ENCODE measurements around the gene ZNF70. TPM values are rescaled to one million over a fixed set of nuclear protein-coding genes. Genes with fewer than 3 reads are reported as not detected.

Gene ZNF70
- total and polyA plus RNA-seq, 2 of the 13 experiments (the other 11 are each of a cell fraction or from before 2014, with no cell fraction given): 0.62 to 3.6 TPM

GRCh38 chr22:23775779-23776375 lies 25.0 kb upstream of the ZNF70 start (continued):
- peak; percentile 97 for TF ChIP-seq ZNF629 (CRISPR knock-in tag; conservative IDR thresholded peaks at IDR 0.05)
- 0 out of 2 replicates have a peak, but pooled peaks have one; percentile 54 for TF ChIP-seq PATZ1 (CRISPR knock-in tag; IDR thresholded peaks at IDR 0.05)
- no peak for TF ChIP-seq GPBP1L1 (CRISPR knock-in tag; IDR thresholded peaks at IDR 0.05)
- no peak for TF ChIP-seq ZNF878 (CRISPR knock-in tag; IDR thresholded peaks at IDR 0.05)

GRCh38 chr22:23774922-23775436 lies 24.1 kb upstream of the ZNF70 start:
- Histone ChIP-seq H3K27me3 (ENCODE audit: control insufficient read depth in 1 of 2, insufficient read depth in 2 of 2, low read length in 2 of 2) (no peaks in the 10 kb centered on the region; a peak in 1 of 5 replicates), H3K9ac (ENCODE audit: insufficient read depth, low read depth, low read length) (peak overlapping the region; percentile 45; the same call in 1 of the 2 replicates), H3K4me2 (ENCODE audit: low read depth, low read length) (peak overlapping the region; percentile 90), H3K27ac (ENCODE audit: extremely low read length, insufficient read depth, low read length) (peak overlapping the region; percentile 75), H4K20me1 (ENCODE audit: insufficient read depth, low read length) (no peaks in the 10 kb centered on the region), H3K4me1 (ENCODE audit: insufficient read depth, low read length) (peaks cover 74% of the 10 kb centered on the region), H3K36me3 (replicated peaks in 1 of 2; ENCODE audit: control insufficient read depth in 1 of 2, insufficient read depth in 2 of 2, low read length in 2 of 2) (no peaks in the 10 kb centered on the region), H3K4me3 (replicated peaks in 1 of 3; ENCODE audit: insufficient read depth in 1 of 3, low read depth in 2 of 3, low read length in 3 of 3) (peak overlapping the region in 1 of 3 experiments; percentile 90; a peak in 2 of 6 replicates), H3K9me3 (ENCODE audit: low read length) (no peaks in the 10 kb centered on the region), H3K79me2 (ENCODE audit: insufficient read depth, low read length) (peaks cover 2% of the 10 kb centered on the region), H2AFZ (ENCODE audit: low read length) (no peak overlapping the region)
- intact Hi-C loops (cut with micrococcal nuclease; ENCODE audit: unreplicated experiment): loop anchor here (1.0 kb wide), 1 partner anchor 9 kb away; no protein-coding TSS in a partner anchor
- WGBS (ENCODE audit: low lambda C conversion rate): 25% methylated on average over 2 of the region's 2 CpGs
- no peak for DNase-seq (ENCODE audit: low spot score)
- BruUV-seq (replicated peaks): no TSS peak
- no peak for FAIRE-seq
- CTCF ChIA-PET (ENCODE audit: low intra/inter-chr PET ratio, low total read pairs): no interaction called here
- ATAC-seq: no peak
- in situ Hi-C loops (cut with HindIII; ENCODE audit: extremely low pct_ligation_motif_present, low pct_unique_long_range_greater_than_20kb): no loop called here
- POLR2A ChIA-PET: interaction anchor here (0.9 to 6.6 kb wide), 15 partner anchors 9 to 139 kb away, joined by 3 to 201 read pairs (median 7); partner anchors contain the start of genes MIF, SLC2A11, SMARCB1 and ZNF70
- no peak for TF ChIP-seq ZMAT3 (CRISPR knock-in tag; conservative IDR thresholded peaks at IDR 0.05)
- no peak for TF ChIP-seq MED1 (CRISPR knock-in tag; IDR thresholded peaks at IDR 0.05)
- TF ChIP-seq CREB1 (IDR thresholded peaks at IDR 0.05): no peak
- TF ChIP-seq CREB1 (CRISPR knock-in tag; IDR thresholded peaks at IDR 0.05): no peak
- TF ChIP-seq AHDC1 (CRISPR knock-in tag; IDR thresholded peaks at IDR 0.05; ENCODE audit: borderline replicate concordance): no peak
- TF ChIP-seq HMGXB4 (CRISPR knock-in tag; IDR thresholded peaks at IDR 0.05; ENCODE audit: borderline replicate concordance in 1 of 2, low read depth in 1 of 2): no peak
